NT2/D1 (cell line): ENCODE data around the gene HOXC12.

Source experiments
- SUZ12 ChIP-seq: IDR thresholded peaks from 2 replicates; pipeline ENCODE4 v1.6.1; 2011; ENCODE audit not compliant: insufficient read length, insufficient read depth; ENCODE audit errors: extremely low read depth
- ZNF274 ChIP-seq: IDR thresholded peaks from 2 replicates; pipeline ENCODE4 v1.6.1; 2011; ENCODE audit warnings: mild to moderate bottlenecking, low read depth, low read length

DNA sequence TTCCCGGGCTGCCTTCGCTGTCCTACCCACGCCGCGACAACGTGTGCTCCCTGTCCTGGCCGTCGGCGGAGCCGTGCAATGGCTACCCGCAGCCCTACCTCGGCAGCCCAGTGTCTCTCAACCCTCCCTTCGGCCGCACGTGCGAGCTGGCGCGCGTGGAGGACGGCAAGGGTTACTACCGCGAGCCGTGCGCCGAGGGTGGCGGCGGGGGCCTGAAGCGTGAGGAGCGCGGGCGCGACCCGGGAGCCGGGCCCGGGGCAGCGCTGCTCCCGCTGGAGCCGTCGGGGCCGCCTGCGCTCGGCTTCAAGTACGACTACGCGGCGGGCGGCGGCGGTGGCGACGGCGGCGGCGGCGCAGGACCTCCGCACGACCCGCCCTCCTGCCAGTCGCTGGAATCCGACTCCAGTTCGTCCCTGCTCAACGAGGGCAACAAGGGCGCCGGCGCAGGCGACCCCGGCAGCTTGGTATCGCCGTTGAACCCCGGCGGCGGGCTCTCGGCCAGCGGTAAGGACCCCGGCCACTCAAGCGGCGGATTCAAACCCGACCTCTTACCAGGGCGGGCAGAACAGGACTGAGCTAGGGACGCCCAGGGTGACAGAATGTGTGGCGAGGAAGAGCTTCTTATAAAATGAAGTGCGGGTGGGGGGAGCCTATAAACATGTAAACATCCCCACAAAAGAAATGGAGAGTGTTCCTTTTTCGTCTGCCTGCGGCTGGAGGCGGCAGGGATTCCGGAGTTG is 503 bp downstream of the HOXC12 start:
- TF ChIP-seq SUZ12 (peak; percentile 99), ZNF274 (no peak)
